NCI-H748 (cell line): ENCODE data around the gene KRTAP10-8.
"Not testable (repeated sequence)": the region's sequence is repeated elsewhere in the genome, so short reads cannot be mapped to it uniquely, and the experiment has no call there.

Source experiments
- DNase-seq: peaks from one replicate; lab custom pipeline; 2025; ENCODE audit not compliant: unreplicated experiment; lab: John Stamatoyannopoulos, UW

Gene KRTAP10-8

DNA sequence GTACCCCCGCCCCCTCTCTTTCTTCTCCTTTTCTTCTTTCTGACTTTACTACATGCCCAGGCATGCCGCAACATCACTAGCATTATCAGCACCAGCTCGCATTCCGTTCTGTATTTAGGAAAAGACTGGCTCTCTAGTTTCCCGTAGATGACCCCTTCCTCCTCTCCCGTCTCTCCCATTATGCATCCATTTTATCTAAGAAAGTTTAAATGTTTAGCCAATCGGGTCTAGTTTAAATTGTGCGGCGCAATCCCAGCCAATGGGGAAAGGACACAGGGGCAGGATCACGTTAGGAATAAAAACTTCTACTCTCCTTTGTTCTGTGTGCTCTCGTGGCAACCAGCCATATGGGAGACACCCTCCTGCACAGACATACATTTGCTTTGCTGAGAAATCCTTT lies 13.8 kb upstream of the KRTAP10-8 start:
- DNase-seq: no peak

DNA sequence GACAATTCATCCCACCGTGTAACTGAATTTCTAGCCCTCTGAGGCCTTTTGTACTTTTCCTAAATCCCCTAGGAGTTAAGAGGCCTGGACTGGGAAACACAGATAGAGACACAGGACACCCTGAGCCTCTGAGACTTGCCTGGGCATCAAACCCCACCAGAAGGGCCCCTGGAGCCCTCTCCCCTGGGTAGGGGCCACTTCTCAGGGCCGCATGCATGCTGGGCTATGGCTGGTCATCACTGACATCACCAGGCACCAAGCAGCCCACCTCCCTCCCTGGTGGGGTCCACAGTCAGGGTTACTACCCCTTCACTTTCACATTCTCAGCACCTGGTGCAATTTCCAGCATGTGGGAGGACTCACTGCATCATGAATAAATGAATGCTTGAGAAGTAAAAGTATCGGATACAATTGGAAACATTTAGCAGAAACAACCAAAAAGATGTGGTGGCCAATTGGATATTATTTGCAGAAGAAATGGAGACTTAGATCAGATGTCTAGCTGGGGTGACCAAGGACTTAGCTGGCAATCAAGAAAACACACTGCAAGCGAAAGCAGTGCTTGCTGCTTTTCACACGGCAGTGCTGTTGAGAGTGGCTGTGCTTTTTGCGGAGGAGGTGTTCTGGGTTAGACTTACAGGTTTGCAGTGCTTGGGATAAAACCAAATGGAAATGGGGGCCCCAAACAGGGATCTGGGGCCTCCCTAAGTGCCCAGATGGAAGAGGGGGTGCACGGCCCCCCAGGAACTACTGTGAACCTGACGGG lies 12.4 kb upstream of the KRTAP10-8 start:
- no peak for DNase-seq

DNA sequence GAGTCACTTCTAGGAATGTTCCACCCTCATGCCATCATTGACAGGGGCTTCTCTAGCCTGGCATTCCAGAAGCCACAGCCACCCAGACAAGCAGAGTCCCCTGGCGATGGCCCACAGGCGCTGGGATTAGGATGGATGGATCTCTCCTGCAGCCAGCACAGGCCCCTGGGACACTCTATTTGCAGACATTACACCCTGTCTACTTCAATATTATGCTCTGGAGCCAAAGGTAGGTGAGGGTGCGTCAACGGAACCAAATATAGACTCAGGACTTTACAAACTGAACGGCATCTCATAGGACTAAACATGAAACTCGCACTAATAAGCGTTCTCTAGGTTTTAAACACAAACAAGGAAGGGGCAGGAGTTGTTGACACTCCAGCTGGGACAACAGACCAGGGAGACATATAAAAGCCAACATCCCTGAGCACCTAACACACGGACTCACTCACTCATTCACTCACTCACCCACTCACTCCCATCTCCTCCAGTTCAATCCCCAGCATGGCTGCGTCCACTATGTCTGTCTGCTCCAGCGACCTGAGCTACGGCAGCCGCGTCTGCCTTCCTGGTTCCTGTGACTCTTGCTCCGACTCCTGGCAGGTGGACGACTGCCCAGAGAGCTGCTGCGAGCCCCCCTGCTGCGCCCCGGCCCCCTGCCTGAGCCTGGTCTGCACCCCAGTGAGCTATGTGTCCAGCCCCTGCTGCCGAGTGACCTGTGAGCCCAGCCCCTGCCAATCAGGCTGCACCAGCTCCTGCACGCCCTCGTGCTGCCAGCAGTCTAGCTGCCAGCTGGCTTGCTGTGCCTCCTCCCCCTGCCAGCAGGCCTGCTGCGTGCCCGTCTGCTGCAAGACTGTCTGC lies 11.5 kb upstream of the KRTAP10-8 start, which contains the start of gene KRTAP10-7:
TSS of gene KRTAP10-7 (plus strand) at position 480 of the 861 bp plus-strand sequence. CDS start at position 505, 25 bp downstream.
- DNase-seq: not testable (repeated sequence)

DNA sequence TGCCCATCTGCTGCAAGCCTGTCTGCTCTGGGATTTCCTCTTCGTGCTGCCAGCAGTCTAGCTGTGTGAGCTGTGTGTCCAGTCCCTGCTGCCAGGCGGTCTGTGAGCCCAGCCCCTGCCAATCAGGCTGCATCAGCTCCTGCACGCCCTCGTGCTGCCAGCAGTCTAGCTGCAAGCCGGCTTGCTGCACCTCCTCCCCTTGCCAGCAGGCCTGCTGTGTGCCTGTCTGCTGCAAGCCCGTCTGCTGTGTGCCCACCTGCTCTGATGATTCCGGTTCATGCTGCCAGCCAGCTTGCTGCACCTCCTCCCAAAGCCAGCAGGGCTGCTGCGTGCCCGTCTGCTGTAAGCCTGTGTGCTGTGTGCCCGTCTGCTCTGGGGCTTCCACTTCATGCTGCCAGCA lies 10.8 kb upstream of the KRTAP10-8 start:
- DNase-seq: not testable (repeated sequence)

DNA sequence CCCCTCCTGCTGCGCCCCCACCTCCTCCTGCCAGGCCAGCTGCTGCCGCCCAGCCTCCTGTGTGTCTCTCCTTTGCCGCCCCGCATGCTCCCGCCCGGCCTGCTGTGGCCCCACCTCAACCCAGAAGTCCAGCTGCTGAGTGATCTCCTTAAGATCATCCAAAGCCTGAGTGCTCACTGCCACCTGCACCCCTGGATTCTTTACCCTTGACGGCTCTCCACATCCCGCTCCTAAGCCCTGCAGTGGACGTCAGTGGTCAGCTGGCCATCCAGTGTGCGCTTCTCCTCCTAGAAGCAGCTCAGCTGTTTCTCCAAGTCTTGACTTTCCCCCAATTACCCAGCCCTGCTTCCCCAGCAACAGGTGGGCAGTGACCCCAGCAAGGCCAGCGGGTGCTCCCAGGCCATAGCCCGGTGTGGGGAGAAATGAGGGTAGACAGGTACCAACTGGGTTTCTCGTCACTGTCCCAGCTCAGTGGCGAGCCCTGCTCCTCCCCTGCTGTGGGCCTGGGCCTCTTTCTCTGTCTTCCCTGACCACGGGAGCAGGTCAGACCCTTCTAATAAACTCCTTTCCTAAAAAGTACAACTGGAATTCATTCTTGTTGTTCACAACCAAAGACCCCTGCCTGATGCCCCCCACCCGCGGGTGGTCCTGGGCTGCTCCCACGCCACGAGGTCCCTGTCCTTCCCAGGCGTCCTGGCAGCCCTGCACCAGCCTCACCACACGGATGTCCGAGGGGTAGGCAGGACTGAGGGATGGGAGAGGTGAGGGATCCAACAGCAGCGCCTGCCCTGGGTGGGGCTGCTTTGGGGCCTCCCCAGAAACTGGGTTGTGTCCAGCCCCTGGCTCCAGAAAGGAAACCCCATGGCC lies 10.1 kb upstream of the KRTAP10-8 start:
- DNase-seq: no peak

DNA sequence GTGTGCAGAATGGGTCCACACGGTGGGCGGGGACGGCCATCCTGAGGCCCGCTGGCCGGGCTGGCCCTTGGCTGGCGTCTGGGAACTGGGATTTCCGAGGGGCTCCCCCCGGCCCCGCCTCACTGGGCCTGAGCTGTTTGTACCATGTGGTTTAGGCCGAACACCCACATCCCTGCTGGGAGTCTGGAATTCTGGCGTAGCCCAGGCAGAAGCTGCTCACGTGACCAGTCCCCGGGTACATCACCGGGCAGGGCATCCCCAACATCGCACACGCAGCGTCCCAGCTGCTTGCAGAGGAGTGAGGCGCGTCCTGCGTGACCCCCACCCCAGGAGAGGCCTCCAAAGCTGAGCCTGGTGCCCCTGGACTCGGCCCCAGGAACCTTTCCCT lies 9.4 kb upstream of the KRTAP10-8 start:
- DNase-seq: no peak

DNA sequence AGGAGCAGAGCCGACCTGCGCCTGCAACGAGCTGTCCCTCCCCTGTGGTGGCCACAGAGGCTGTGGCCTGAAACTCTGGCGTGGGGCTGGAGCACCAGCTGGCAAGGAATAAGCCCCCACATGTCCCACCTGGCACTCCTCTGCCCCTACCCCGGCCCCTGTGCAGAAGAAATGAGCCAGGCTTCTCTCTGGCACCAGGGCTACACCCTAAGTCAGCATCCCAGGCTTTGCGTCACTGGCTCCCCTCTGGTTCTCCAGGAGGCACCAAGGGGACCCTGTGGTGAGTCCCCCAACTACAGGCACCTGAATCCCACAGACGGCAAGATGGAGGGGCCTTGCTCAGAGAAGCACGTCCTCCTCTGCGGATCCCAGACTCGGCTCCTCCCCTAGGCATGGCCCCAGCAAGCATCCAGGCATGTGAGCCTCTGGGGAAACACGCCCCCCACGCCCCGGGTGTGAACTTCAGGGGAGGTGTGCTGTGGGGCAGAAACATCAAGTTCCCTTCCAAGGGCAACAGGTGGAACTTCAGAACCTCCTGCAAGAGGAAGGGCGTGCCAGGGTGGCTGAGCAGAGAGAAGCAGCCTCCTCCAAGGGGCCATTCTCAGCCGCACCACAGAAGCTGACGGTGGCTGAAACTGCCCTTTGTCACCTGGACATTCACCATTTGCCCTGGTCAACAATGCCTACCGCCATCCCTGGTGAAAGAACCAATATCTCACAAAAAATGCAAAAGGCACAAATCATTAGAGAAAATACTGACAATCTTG lies 8.6 kb upstream of the KRTAP10-8 start:
- no peak for DNase-seq

DNA sequence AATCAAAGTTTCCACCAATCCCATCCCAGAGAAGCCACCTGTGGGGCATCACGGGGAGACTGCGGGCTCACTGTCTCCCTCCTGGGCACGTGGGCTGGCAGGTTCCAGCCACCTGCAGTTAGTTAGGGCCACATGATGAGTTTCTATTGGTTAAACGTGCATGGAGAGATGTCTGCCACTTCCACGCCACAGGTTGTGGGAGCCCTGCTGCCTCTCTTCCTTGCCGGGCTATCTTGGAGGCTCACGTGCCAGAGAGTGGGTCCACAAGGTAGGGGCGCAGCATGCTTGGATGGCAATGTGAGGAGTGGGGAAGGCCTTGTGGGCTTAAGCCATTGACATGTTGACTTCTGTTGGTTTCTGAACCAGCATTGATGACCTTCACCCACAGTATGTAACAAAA lies 8.0 kb upstream of the KRTAP10-8 start:
- no peak for DNase-seq

DNA sequence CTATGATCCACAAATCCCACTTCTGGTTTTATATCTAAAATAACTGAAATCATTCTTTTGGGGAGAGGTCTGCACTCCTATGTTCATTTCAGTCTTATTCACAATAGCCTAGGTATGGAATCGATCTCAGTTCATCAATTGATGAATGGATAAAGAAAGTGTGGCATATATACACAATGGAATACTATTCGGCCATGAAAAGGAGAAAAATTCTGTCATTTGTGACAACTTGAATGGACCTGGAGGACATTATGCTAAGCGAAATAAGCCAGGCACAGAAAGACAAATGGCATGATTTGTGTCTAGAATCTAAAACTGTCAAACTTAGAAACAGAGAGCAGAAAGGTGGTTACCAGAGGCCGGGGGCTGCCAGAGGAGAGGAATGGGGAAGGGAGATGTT lies 5.4 kb upstream of the KRTAP10-8 start:
- no peak for DNase-seq

DNA sequence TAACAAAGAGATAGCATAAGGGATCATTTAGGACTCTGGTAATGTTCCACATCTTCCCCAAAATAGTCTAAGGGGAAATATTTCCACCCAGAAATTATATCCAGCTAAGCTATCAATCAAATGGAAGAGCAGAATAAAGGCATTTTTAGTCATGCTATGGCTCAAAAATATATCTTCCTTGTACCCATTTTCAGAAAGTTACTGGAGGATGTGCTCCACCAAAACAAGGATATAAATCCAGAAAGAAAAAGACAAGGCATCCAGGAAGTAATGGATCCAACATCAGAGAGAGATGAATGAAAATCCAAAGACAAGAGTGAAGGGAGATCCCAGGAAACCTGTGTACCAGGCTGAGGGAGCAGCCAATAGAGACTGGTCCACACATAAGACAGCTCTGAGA lies 2.7 kb upstream of the KRTAP10-8 start:
- no peak for DNase-seq

DNA sequence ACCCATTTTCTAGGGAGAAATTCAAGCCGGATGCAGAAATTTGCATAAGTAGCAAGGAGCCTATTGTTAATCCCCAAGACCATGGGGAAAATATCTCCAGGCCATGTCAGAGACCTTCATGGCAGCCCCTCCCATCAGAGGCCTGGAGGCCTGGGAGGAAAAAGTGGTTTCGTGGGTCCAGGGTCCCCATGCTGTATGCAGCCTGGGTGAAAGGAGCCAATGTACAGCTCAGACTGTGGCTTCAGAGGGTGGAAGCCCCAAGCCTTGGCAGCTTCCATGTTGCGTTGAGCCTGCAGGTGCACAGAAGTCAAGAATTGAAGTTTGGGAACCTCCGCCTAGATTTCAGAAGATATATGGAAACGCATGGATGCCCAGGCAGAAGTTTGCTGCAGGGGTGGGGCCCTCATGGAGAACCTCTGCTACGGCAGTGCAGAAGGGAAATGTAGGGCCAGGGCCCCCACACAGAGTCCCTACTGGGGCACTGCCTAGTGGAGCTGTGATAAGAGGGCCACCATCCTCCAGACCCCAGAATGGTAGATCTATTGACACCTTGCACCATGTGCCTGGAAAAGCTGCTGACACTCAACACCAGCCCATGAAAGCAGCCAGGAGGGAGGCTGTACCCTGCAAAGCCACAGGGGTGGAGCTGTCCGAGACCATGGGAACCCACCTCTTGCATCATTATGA lies 1.6 kb upstream of the KRTAP10-8 start:
- not testable (repeated sequence) for DNase-seq

DNA sequence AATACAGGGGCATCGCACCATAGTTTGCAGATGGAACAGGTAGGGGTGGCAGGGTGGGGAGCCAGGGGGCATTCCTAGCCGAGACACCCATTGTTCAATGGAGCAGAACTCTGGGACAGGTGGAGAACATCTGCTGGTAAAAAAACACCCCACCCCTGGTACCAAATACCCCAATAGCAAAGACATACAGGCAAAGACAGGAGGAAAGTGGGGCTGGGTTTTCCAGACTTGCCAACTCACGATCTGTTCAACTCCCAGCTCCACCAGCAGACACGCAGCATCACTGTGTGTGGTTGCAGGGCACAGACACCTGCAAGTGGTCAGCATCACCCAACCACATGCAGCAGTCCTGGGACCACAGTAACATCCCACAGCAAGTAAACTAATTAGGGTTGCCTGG lies 328 bp upstream of the KRTAP10-8 start:
- no peak for DNase-seq

DNA sequence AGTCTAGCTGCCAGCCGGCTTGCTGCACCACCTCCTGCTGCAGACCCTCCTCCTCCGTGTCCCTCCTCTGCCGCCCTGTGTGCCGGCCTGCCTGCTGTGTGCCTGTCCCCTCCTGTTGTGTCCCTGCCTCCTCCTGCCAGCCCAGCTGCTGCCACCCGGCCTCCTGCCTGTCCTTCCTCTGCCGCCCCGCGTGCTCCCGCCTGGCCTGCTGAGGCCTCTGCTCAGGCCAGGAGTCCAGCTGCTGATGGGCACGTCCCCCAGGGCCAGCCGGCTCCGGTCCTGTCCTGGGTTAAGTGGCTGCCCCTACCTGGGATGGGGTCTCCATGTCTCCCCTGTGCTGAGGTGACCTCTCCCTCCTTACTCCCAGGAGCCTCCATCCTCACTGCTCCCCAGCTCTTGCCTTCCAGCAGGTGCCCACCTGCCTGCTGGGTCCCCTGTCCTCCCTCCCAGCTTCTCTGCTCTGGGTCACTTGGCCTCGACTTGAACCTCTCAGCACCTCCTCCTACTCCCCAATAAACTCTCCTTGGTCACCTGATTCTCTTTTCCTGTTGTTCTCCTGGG lies 870 bp downstream of the KRTAP10-8 start:
- no peak for DNase-seq

DNA sequence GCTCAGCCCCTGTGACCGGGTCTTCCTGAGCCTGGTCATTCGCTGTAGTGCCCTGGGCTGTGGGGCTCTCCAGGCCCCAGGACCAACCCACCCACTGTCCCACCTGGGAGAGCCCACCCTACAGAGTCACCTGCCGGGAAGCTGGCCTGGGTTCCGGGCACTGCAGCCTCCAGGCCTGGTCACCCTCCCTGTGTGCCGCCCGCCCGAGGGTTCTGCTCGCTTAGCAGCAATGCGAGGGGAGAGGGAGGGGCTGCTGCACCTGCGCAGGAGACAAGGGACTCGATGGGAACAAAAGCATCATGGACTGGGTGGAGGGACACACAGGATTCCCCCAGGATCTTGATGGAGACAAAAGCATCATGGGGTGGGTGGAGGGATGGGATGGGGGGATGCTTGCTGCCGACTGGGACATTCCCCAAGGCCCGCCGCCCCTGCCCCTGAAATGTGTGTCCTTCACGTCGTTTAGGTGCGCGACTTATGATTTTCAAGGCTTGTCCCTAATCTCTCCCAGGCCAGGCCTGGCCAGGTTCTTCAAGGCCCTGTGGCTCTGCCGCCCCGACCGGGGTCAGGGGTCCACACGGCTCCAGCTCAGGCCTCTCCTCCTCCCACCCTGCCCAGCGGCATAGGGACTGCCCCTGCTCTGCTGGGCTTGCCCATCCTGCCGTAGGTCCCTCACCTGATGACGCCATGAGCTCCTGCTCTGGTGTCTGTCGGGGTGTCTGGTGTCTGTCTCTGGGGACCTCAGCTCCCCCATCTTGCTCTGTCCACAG lies 1.7 kb downstream of the KRTAP10-8 start:
- DNase-seq: no peak

DNA sequence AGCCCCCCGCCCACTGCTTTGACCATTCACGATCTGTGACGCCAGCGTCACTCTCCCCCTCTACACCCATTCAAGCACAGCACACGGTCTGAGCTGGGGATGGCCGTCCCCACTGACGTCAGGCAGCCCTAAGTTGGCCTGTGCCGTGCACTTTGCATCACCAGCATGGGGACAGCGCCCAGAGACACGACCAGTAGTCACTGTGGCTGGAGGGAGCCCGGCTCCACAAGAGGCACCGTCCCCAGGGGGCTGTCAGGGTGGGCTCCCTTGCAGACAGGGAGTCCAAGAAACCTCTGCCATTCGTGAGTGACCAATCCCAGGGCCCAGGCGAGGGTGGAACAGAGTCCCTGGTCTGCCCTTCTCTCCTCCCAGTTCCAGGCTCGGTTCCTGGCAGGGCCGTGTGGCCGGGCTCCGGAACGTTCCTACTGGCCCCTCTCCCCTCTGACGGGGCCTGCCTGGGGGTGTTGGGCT lies 2.3 kb downstream of the KRTAP10-8 start:
- DNase-seq: no peak

DNA sequence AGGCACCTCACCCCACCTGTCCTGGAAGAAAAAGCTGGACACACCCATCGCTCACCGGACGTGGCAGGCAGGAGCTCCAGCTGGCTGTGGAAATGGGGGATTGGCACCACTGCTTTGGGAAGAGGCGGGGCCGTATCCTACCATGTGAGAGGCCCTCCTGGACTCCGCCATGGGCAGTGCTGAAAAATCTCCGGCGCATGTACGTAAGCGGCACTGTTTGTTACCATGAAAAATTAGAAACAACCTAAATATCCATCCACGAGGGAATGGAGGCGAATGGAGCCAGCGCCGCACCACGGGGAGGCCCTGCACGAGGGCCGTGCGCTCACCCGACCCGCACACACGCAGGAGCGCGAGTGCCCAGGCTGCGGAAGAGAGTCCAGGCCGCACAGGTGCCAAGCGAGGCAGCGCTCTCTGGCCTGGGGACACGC lies 3.1 kb downstream of the KRTAP10-8 start:
- no peak for DNase-seq

DNA sequence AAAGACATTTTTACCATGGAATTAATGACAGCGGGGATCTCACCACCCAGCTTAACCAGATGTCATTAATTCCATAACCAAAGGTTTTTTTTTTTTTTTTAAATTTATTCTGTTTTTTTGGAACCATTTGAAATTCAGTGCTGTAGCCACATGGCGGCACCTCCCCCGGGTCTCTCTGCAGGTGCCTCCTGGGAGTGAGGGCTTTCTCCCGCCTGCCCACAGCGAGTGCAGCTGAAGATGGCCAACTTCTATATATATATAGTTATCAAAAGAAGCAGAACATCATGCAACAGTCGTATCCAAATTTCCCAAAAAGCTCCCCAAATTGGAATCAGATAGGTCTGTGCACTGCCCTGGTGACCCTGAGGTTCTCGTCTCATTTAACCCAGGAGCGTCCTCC lies 3.6 kb downstream of the KRTAP10-8 start:
- no peak for DNase-seq

DNA sequence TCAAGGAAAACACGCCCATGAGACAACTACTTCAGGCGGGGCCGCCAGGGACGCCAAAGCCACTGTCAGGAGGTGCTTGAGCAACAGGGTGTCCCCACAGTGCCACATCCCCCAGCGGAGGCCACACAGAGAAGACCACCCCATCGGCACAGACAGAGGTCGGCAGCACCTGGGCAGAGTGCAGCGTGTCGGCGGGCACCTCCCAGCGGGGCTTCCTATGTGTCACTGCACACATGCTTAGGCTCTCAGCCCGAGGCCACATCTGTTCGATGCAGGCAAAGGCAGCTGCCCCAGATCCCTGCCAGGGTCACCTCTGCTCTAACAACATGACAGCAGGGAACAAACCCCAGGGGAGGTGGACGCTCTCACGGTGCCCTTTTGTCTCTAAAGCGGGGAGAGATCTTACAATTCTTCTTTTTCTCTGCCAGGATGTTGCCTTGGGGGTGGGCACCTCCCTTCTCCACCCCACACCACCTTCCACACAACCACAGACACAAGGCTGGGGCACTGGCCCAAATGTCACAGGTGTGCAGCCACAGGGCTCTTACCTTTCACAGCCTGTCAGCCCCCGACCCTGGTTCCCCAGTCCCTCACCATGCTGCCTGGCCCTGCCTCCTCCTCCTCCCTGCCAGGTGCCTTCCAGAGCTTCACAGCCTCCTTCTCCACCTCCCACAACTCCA lies 4.2 kb downstream of the KRTAP10-8 start:
- no peak for DNase-seq
